Upper lobe of left lung (tissue), 4 donors: ENCODE results near the gene ADAM22.

Source experiments
- EP300 ChIP-seq, 4 donors: sonication (generic); formaldehyde crosslinking; IDR thresholded peaks; one replicate each; pipeline ENCODE4 v1.5.1; 2017; ENCODE audit warnings: antibody characterized with exemption in 4 of 4, control low read depth in 2 of 4
- POLR2A ChIP-seq, 4 donors: fragments of 450-650 bp; IDR thresholded peaks; one replicate each; pipeline ENCODE4 v1.5.1; 2016 to 2017; ENCODE audit warnings: antibody characterized with exemption in 4 of 4, mild to moderate bottlenecking in 2 of 4
- TF ChIP-seq, protein P1 (sequence below), 6 experiments: fragments of 450-650 bp in 4 of 6; fragments of 200-600 bp in 2 of 6; sonication (generic) in 2 of 6; IDR thresholded peaks; one replicate each; pipeline ENCODE4 v1.5.1; 2016 to 2019; ENCODE audit warnings: antibody characterized with exemption in 6 of 6

DNA sequence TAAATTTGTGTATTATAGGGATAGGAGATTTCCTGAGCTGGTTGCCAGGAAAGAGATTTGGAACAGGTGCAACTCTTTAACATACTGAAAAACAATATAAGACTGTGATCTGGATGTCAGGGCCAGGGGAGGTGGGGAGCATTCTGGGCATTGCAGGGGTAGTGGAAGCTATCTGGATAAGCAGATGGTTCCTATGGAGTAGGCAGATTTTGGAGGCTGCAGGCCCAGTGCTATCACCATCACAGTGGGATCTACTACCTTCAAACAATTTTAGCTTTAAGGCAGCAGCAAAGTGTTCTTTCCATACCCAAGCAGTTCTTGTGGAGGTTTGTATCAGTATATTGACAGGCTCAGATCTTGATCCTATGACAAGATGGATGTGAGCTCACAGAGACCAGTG is 71.1 kb downstream of the ADAM22 start:
- TF ChIP-seq, protein P1, sequence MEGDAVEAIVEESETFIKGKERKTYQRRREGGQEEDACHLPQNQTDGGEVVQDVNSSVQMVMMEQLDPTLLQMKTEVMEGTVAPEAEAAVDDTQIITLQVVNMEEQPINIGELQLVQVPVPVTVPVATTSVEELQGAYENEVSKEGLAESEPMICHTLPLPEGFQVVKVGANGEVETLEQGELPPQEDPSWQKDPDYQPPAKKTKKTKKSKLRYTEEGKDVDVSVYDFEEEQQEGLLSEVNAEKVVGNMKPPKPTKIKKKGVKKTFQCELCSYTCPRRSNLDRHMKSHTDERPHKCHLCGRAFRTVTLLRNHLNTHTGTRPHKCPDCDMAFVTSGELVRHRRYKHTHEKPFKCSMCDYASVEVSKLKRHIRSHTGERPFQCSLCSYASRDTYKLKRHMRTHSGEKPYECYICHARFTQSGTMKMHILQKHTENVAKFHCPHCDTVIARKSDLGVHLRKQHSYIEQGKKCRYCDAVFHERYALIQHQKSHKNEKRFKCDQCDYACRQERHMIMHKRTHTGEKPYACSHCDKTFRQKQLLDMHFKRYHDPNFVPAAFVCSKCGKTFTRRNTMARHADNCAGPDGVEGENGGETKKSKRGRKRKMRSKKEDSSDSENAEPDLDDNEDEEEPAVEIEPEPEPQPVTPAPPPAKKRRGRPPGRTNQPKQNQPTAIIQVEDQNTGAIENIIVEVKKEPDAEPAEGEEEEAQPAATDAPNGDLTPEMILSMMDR (IDR thresholded peaks at IDR 0.05): no peak
- no peak for TF ChIP-seq POLR2A (IDR thresholded peaks at IDR 0.05)
- no peak for TF ChIP-seq EP300 (IDR thresholded peaks at IDR 0.05)
